ENCODE data around the gene TSPAN18.

GRCh38 chr11:44680982-44681597 lies 45.7 kb upstream of the TSPAN18 start:
- no peak for TF ChIP-seq CTCF (conservative IDR thresholded peaks at IDR 0.05; ENCODE audit: low read depth, low read length)
- no peak for TF ChIP-seq EZH2 (IDR thresholded peaks at IDR 0.05; ENCODE audit: borderline replicate concordance, low read depth, low read length, poor library complexity, severe bottlenecking)

Data from A673 (cell line).